Measurements from ENCODE around the gene ENPP6. TPM values are rescaled to one million over a fixed set of nuclear protein-coding genes. Genes with fewer than 3 reads are reported as not detected.

Gene ENPP6
- total and polyA plus RNA-seq, 2 of the 13 experiments (the other 11 are each of a cell fraction or from before 2014, with no cell fraction given): not detected

DNA sequence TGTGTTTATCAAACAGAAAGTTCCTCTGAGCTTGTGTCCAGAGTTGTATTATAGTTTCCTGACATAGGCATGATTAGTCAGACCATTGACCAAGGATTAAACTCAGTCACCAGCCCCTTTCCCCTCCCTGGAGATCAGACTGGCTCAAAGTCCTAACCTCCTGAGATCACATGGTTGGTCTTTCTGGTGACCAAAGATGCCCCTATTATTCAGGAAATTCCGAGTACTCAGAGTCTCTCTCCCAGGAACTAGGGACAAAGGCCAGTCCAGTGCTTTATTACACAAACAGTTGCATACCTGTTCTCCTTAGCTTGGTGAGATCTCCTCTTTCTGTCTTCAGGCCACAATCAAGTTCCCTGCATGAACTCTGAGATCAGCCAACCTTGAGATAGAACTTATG, 14.5 kb upstream of the ENPP6 start (continued):
- TF ChIP-seq SIX4 (CRISPR knock-in tag; IDR thresholded peaks at IDR 0.05) (no peak), RFX3 (CRISPR knock-in tag; IDR thresholded peaks at IDR 0.05) (no peak), KLF6 (CRISPR knock-in tag; IDR thresholded peaks at IDR 0.05) (no peak), ZNF160 (CRISPR knock-in tag; IDR thresholded peaks at IDR 0.05) (no peak), ZNF546 (CRISPR knock-in tag; conservative IDR thresholded peaks at IDR 0.05) (no peak), LCORL (IDR thresholded peaks at IDR 0.05) (no peak), LCORL (CRISPR knock-in tag; IDR thresholded peaks at IDR 0.05) (peak; percentile 72; the same call in 1 of the 2 replicates), NR3C1 (CRISPR knock-in tag; IDR thresholded peaks at IDR 0.05) (no peak), ZNF605 (CRISPR knock-in tag; IDR thresholded peaks at IDR 0.05) (no peak), ZNF7 (CRISPR knock-in tag; IDR thresholded peaks at IDR 0.05) (no peak), ZNF136 (CRISPR knock-in tag; IDR thresholded peaks at IDR 0.05; ENCODE audit: low read depth) (no peak), GABPA (IDR thresholded peaks at IDR 0.05; ENCODE audit: low read depth, low read length) (no peak), GABPA (CRISPR knock-in tag; IDR thresholded peaks at IDR 0.05; ENCODE audit: low read depth) (no peak), IKZF1 (IDR thresholded peaks at IDR 0.05) (no peak), JUNB (CRISPR knock-in tag; IDR thresholded peaks at IDR 0.05; ENCODE audit: borderline replicate concordance) (no peak), ZNF124 (CRISPR knock-in tag; IDR thresholded peaks at IDR 0.05) (no peak), ZNF652 (CRISPR knock-in tag; IDR thresholded peaks at IDR 0.05; ENCODE audit: borderline replicate concordance, low read depth) (no peak), ZNF772 (CRISPR knock-in tag; IDR thresholded peaks at IDR 0.05) (no peak), SAP130 (CRISPR knock-in tag; IDR thresholded peaks at IDR 0.05; ENCODE audit: low read depth) (peak; percentile 44), ZNF792 (CRISPR knock-in tag; IDR thresholded peaks at IDR 0.05) (no peak), HNRNPK (IDR thresholded peaks at IDR 0.05; ENCODE audit: low read depth, low read length, poor library complexity, severe bottlenecking) (no peak), ZNF234 (CRISPR knock-in tag; conservative IDR thresholded peaks at IDR 0.05) (no peak), NCOA1 (CRISPR knock-in tag; IDR thresholded peaks at IDR 0.05) (no peak), TFE3 (CRISPR knock-in tag; IDR thresholded peaks at IDR 0.05) (peak; percentile 81; the same call in 1 of the 2 replicates)
- TF ChIP-seq, protein P1, sequence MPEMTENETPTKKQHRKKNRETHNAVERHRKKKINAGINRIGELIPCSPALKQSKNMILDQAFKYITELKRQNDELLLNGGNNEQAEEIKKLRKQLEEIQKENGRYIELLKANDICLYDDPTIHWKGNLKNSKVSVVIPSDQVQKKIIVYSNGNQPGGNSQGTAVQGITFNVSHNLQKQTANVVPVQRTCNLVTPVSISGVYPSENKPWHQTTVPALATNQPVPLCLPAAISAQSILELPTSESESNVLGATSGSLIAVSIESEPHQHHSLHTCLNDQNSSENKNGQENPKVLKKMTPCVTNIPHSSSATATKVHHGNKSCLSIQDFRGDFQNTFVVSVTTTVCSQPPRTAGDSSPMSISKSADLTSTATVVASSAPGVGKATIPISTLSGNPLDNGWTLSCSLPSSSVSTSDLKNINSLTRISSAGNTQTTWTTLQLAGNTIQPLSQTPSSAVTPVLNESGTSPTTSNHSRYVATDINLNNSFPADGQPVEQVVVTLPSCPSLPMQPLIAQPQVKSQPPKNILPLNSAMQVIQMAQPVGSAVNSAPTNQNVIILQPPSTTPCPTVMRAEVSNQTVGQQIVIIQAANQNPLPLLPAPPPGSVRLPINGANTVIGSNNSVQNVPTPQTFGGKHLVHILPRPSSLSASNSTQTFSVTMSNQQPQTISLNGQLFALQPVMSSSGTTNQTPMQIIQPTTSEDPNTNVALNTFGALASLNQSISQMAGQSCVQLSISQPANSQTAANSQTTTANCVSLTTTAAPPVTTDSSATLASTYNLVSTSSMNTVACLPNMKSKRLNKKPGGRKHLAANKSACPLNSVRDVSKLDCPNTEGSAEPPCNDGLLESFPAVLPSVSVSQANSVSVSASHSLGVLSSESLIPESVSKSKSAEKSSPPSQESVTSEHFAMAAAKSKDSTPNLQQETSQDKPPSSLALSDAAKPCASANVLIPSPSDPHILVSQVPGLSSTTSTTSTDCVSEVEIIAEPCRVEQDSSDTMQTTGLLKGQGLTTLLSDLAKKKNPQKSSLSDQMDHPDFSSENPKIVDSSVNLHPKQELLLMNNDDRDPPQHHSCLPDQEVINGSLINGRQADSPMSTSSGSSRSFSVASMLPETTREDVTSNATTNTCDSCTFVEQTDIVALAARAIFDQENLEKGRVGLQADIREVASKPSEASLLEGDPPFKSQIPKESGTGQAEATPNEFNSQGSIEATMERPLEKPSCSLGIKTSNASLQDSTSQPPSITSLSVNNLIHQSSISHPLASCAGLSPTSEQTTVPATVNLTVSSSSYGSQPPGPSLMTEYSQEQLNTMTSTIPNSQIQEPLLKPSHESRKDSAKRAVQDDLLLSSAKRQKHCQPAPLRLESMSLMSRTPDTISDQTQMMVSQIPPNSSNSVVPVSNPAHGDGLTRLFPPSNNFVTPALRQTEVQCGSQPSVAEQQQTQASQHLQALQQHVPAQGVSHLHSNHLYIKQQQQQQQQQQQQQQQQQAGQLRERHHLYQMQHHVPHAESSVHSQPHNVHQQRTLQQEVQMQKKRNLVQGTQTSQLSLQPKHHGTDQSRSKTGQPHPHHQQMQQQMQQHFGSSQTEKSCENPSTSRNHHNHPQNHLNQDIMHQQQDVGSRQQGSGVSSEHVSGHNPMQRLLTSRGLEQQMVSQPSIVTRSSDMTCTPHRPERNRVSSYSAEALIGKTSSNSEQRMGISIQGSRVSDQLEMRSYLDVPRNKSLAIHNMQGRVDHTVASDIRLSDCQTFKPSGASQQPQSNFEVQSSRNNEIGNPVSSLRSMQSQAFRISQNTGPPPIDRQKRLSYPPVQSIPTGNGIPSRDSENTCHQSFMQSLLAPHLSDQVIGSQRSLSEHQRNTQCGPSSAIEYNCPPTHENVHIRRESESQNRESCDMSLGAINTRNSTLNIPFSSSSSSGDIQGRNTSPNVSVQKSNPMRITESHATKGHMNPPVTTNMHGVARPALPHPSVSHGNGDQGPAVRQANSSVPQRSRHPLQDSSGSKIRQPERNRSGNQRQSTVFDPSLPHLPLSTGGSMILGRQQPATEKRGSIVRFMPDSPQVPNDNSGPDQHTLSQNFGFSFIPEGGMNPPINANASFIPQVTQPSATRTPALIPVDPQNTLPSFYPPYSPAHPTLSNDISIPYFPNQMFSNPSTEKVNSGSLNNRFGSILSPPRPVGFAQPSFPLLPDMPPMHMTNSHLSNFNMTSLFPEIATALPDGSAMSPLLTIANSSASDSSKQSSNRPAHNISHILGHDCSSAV (CRISPR knock-in tag; IDR thresholded peaks at IDR 0.05; ENCODE audit: borderline replicate concordance): no peak

Measured in HepG2 (cell line).